LoVo (cell line): Measurements from ENCODE around the gene LZTS2.

Source experiments
- DNase-seq: peaks from one replicate; pipeline ENCODE4 v3.0.0-alpha.2; 2016; ENCODE audit warnings: low spot score

LZTS2 gene

GRCh38 chr10:101014966-101015581 is 15.5 kb downstream of the LZTS2 start:
- DNase-seq = no peak

- DNase-seq = no peak
These were observed 16.0 kb downstream of the LZTS2 start for GRCh38 chr10:101015582-101015973.

GRCh38 chr10:101016814-101017213 is 17.2 kb downstream of the LZTS2 start:
- no peak for DNase-seq

GRCh38 chr10:101018118-101018599 is 18.6 kb downstream of the LZTS2 start:
- no peak for DNase-seq

- peak; percentile 46 for DNase-seq
These were observed 19.2 kb downstream of the LZTS2 start for GRCh38 chr10:101018600-101019439.

- DNase-seq = no peak
These were observed 19.8 kb downstream of the LZTS2 start for GRCh38 chr10:101019440-101019703.

- no peak for DNase-seq
These were observed 20.9 kb downstream of the LZTS2 start for GRCh38 chr10:101020427-101021075.

GRCh38 chr10:101021239-101021638 is 21.6 kb downstream of the LZTS2 start:
- DNase-seq = no peak

- no peak for DNase-seq
These were observed 22.2 kb downstream of the LZTS2 start for GRCh38 chr10:101021692-101022251.

GRCh38 chr10:101022967-101023705 is 23.5 kb downstream of the LZTS2 start:
- no peak for DNase-seq

GRCh38 chr10:101027106-101027720 is 27.6 kb downstream of the LZTS2 start:
- DNase-seq = no peak

GRCh38 chr10:101028446-101029337 is 29.1 kb downstream of the LZTS2 start:
- DNase-seq = no peak

- no peak for DNase-seq
These were observed 30.1 kb downstream of the LZTS2 start for GRCh38 chr10:101029520-101030295.

- DNase-seq = no peak
These were observed 31.0 kb downstream of the LZTS2 start for GRCh38 chr10:101030496-101031127.

GRCh38 chr10:101031128-101031795 is 31.7 kb downstream of the LZTS2 start, which contains the start of the genes PDZD7 and SFXN3:
Gene PDZD7, minus strand, starts transcription at chr10:101031129. Its CDS starts 910 bp downstream, at chr10:101030219.
Gene SFXN3, plus strand, starts transcription at chr10:101031234. Its CDS starts 3,461 bp downstream, at chr10:101034695.
- peak; percentile 97 for DNase-seq

- DNase-seq = peak; percentile 52
These were observed 32.4 kb downstream of the LZTS2 start for GRCh38 chr10:101031796-101032636.

- peak; percentile 69 for DNase-seq
These were observed 33.1 kb downstream of the LZTS2 start for GRCh38 chr10:101032637-101033224.
